Fibroblast of peridontal ligament (primary cell): ENCODE measurements around the gene XKR8.

ENCODE experiments used
- DNase-seq: peaks from one replicate; pipeline ENCODE4 v3.0.0-alpha.2; 2010; ENCODE audit errors: extremely low read depth

The XKR8 gene

GRCh38 chr1:27956761-27957160 is 3.0 kb upstream of the XKR8 start:
- DNase-seq, result no peak

GRCh38 chr1:27957655-27958054 is 2.1 kb upstream of the XKR8 start:
- no peak for DNase-seq

DNA sequence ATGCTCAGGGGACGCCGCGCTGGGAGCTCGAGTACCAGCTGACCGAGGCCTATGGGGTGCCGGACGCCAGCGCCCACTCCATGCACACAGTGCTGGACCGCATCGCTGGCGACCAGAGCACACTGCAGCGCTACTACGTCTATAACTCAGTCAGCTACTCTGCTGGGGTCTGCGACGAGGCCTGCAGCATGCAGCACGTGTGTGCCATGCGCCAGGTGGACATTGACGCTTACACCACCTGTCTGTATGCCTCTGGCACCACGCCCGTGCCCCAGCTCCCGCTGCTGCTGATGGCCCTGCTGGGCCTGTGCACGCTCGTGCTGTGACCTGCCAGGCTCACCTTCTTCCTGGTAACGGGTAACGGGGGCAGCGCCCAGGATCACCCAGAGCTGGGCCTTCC is 1.3 kb upstream of the XKR8 start:
- DNase-seq, result no peak

DNA sequence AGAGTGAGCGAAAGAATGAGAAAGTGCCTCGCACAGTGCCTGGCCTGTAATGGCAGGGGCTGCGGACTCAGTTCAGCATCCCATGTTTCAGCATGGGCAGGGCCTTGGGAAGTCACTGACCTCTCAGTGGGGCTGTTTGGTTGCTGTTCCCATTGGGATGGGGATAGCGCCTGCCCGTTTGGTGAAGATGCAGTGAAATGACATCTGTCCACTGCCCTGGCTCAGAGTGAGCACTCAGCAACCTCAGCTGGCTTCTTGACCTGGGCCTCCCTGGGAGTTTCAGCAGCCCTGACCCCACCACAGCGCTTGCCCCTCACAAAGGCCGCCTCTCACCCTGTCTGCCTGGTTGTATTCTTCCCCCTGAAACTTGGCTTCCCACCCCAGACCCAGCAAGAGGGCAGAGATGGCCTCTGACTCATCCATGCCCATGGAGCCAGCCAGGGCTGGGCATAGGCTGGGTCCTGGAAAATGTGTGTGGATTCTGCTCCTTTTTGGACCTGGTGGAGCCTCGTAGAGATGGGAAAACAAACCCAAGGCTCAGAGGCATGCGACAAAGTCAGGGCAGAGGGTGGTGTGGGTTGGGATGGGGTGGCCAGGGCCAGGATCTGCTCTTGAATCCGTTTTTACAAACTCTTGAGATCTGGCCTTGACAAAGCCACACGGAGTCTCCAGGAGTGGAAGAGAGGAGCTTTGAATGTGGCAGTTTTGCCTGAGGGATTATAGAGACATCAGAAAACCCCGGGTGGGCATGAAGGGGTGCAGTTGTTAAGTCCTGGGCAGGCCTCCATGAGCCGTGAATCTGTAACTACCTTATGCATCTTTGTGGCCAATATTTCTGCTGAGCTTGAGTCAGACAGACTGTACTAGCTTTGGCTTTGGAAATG is 1.2 kb downstream of the XKR8 start:
- DNase-seq, result no peak

GRCh38 chr1:27961646-27962221 is 2.0 kb downstream of the XKR8 start:
- no peak for DNase-seq

GRCh38 chr1:27963393-27963792 is 3.6 kb downstream of the XKR8 start:
- DNase-seq, result no peak

DNA sequence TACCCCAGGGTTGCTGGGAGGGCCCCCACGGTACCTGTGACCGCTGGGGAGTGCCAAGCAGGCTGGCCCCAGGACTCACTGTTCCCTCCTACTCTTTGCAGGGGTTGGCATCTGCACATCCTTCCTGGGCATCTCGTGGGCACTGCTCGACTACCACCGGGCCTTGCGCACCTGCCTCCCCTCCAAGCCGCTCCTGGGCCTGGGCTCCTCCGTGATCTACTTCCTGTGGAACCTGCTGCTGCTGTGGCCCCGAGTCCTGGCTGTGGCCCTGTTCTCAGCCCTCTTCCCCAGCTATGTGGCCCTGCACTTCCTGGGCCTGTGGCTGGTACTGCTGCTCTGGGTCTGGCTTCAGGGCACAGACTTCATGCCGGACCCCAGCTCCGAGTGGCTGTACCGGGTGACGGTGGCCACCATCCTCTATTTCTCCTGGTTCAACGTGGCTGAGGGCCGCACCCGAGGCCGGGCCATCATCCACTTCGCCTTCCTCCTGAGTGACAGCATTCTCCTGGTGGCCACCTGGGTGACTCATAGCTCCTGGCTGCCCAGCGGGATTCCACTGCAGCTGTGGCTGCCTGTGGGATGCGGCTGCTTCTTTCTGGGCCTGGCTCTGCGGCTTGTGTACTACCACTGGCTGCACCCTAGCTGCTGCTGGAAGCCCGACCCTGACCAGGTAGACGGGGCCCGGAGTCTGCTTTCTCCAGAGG is 6.8 kb downstream of the XKR8 start:
- DNase-seq, result no peak

GRCh38 chr1:27967106-27967883 is 7.5 kb downstream of the XKR8 start:
- DNase-seq, result no peak

DNA sequence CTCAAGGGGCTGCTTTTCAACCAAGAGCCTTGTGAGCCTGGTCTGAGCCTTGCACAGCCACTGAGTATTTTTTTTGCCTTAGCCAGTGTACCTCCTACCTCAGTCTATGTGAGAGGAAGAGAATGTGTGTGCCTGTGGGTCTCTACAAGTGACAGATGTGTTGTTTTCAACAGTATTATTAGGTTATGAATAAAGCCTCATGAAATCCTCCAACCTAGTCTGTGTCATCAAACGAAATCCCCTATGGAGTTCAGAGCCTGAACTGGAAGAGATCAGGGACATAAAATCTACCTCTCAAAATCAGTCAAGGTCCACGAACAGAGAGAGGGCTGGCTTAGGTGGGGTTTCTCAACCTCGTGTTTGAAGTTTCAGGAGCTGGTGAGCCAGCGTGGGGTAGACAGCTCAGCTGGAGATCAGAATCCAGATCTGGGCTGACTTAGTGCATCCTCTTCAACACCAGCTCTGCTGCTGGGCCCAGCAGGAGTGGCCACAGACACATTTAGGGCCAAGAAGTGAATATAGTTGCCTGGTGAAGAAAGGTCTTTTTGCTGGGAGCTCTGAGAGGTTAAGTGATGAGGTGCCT is 8.2 kb downstream of the XKR8 start:
- no peak for DNase-seq

GRCh38 chr1:27968692-27969091 is 8.9 kb downstream of the XKR8 start:
- peak; percentile 95 for DNase-seq

DNA sequence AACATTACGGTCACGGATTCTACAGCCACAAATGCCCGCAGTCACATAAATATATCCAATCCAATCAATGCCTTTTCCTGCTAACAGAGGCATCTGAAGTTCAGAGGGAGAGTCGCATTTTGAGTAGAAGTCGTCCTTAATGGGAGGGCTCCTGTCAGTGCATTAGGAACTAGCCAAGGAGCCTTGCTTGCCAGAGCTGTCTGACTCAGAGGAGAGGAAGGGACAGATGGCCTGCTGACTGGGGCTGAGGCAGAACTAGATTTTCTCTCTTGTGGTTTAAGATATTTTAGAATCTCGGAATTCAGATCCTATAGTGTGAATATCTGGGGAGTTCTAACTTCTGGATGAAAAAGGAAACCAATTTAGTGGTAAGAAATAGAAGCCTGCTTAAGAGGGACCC is 10.6 kb downstream of the XKR8 start:
- DNase-seq, result peak; percentile 88

- peak; percentile 58 for DNase-seq
Measured at GRCh38 chr1:27971674-27972073, 11.9 kb downstream of the XKR8 start.

DNA sequence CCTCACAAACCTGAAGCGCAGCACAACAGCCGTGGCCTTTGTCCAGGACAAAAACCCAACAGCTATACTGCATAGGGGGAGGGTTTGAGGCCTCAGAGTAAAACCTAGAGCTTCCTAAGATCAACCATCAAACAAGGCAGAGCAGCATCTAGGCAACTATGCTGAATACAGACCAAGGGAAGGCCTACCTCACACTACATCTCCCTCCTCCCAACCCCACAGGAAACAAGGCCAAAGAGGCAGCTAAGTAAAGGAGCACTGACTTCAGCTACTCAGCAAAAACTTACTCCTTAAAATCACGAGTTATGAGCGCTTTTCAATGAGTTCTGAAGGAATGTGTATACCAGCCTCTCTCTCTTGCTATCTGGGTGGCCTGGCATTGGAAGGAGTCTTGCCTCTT is 12.4 kb downstream of the XKR8 start:
- no peak for DNase-seq

DNA sequence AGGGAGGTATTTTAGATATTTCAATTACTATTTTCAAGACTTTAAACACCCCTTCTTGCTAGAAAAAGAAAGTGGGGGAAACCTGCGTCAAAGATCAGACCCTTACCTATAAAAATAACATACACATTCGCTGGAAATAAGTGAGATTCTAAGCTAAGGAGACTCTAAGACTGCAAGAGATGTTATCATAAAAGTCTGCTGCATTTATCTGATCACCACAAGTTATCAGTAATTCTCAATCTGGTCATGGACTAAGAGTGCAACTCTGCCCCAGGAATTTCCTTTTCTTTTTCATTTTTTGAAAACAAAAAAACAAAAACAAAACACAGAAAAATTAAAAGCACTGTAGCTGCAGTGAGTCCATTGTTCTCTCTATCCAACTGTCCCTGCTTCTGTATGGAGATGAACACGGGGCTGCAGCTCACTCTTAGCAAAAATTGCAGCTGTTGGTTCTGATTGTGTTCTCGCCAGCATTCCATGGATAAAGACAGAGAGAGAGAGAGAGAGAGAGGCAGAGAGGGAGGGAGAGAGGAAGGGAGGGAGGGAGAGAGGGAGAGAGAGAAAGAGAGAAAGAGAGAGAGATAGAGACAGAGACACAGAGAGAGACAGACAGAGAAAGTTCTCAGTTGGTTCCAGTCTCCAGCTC is 14.1 kb downstream of the XKR8 start:
- DNase-seq, result no peak

DNA sequence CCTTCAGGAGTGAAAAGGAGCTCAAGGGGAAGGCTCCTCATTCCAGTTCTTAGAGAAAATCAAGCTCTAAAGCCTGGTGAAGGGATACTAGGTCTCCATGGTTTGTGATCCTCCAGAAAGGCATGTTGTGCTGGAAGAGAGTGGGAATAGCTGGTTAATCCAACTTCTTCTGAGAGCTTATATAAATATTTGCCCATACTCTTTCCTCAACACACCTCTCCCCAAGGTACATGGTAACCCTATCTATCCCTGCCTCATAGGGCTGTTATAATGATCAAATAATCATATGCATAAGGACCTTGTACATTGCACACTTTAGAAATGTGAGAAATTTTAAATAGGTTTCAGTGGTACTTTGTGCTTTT is 14.6 kb downstream of the XKR8 start:
- DNase-seq, result no peak

DNA sequence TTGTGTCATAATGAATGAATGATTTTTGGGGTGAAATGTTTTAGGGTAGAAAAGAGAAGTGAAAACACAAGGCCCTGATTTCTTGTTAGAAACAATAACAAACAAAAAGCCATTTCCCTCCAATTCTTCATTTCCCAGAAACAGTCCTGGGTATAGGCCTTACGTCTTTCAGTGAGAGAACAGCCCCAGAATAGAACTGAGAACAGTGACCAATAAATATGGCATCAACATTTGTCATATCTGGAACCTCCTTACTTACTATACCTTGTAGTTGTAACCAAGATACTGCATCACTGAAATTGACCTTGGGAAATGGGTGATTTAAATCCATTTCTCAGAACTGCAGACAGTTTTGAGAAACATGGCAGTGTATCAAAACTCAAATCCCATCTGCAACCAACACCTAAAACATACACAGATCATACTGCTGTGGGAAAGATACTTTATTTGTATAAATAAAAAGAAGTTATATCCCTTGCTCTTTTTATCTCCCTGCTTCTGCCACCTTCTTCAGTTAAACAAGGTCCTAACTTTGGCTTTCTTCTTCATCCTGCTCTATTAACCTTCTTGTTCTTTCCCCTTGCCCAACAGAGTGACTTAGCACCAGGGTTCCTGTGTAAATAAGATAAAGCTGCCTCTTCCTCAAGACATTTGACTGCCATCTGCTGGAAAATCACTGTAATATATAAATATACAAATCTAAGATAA is 19.5 kb downstream of the XKR8 start:
- peak; percentile 88 for DNase-seq

- DNase-seq, result no peak
Measured at GRCh38 chr1:27979859-27980201, 20.1 kb downstream of the XKR8 start.

- DNase-seq, result no peak
Measured at GRCh38 chr1:27980216-27980845, 20.6 kb downstream of the XKR8 start.

DNA sequence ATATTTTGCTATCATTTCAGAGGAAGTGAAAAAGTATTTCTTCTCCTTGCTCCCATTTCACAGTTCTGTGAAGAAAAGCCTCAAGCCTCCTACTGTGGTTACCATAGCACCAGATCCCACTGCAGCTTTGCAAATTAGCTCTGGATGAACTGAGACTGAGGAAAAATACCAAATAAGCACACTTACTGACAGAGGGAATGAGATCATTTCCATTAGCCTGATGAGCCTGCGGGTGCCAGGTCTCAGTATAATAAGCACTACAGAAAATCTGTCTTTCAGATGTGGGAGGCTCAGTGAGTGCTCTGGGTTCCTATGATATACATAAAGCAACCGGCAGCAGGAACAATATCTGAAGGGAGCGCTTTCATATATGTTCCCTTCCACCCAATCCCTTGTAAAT is 21.4 kb downstream of the XKR8 start:
- DNase-seq, result no peak

GRCh38 chr1:27990920-27991537 is 31.3 kb downstream of the XKR8 start:
- DNase-seq, result no peak
